ENCODE data around the gene TBC1D14. TPM values are rescaled to one million over a fixed set of nuclear protein-coding genes. Genes with fewer than 3 reads are reported as not detected.

The TBC1D14 gene
- total and polyA plus RNA-seq, 2 donors from 2014 or later, result 44.9 to 77.7 TPM

DNA sequence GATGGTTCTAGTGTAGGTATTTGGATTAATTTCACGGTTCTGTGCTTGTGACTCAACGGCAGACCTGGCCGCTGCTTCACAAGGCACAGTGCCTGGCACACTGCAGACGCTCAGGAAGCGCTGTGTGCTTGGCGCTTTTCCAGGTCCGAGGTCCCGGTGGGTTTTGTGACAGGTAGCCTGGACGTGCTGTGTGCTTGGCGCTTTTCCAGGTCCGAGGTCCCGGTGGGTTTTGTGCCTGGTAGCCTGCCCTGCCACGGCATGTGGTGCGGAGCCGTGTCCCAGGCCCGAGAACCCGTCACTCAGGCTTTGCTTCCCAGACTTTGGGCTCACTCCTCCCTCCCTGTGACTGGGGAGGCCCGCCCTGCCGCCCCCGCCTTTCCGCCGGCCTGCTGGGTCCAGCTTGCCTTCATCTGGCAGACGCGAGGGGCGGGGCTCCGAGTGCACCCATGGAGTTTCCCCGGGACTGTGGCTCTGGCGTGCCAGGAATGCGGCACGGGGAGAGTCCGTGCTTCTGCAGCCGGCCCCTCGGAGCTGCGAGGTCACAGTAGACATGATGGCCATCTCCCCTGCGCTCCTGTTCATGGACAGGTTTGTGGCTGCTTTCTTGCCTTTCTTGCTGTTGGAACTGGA lies 44.2 kb downstream of the TBC1D14 start:
- Histone ChIP-seq H3K27ac (ENCODE audit: low read depth in 2 of 2, low read length in 2 of 2) (peak overlapping the region; percentile 84), H3K36me3 (ENCODE audit: control insufficient read depth in 2 of 3, insufficient read depth in 3 of 3, low read length in 3 of 3) (no peaks in the 10 kb centered on the region), H3K27me3 (ENCODE audit: control insufficient read depth, insufficient read depth, low read length) (no peaks in the 10 kb centered on the region), H3K9ac (ENCODE audit: low read length in 3 of 3) (peak overlapping the region in 1 of 3 donors; percentile 51), H3K9me3 (ENCODE audit: control insufficient read depth in 2 of 3, insufficient read depth in 1 of 3, low read length in 3 of 3) (no peaks in the 10 kb centered on the region), H3K4me1 (ENCODE audit: control insufficient read depth in 2 of 3, insufficient read depth in 2 of 3, low read depth in 1 of 3, low read length in 3 of 3) (peaks cover 0 to 20% (median 19%) of the 10 kb centered on the region in 3 donors), H3K4me3 (ENCODE audit: low read length in 3 of 3) (peak overlapping the region in 2 of 3 donors; percentile 6 to 53)
- TF ChIP-seq, protein P1, sequence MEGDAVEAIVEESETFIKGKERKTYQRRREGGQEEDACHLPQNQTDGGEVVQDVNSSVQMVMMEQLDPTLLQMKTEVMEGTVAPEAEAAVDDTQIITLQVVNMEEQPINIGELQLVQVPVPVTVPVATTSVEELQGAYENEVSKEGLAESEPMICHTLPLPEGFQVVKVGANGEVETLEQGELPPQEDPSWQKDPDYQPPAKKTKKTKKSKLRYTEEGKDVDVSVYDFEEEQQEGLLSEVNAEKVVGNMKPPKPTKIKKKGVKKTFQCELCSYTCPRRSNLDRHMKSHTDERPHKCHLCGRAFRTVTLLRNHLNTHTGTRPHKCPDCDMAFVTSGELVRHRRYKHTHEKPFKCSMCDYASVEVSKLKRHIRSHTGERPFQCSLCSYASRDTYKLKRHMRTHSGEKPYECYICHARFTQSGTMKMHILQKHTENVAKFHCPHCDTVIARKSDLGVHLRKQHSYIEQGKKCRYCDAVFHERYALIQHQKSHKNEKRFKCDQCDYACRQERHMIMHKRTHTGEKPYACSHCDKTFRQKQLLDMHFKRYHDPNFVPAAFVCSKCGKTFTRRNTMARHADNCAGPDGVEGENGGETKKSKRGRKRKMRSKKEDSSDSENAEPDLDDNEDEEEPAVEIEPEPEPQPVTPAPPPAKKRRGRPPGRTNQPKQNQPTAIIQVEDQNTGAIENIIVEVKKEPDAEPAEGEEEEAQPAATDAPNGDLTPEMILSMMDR (IDR thresholded peaks at IDR 0.05; ENCODE audit: borderline replicate concordance, extremely low read depth, insufficient read depth), result no peak
- DNase-seq, result peak; percentile 78 to 97 (median 85)
- FAIRE-seq, result no peak
- intact Hi-C loops (cut with DNase I), result no loop called here

DNA sequence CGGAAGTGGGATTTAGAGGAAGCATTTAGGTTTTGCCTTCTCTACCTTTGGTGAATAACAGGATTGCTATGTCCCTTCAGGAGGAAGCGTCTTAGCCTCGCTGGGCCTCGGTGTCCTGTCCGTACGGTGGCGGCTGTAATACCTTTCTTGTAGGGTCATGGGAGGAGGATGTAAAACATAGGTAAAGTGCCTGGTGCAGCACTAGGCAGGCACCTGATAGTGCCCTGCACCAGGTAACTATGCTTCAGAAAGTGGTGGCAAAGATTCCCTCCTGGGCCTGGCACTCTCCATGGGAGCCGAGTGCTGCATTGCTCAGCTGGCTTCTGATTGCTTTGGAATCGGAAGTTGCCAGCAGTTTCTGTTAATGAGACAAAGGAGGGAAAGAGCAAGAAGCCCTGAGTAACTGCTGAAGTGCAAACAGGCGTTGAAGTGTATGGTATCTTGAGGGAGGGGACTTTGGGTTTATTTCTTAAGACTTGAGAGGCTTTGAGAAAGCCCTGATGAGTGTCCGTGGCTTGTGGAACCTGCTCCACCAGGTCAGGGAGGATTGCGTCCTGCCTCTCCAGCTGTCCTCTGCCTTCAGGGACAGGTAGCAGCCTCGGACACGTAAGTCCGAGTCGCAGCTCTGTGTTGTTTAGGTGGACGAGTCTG lies 45.8 kb downstream of the TBC1D14 start:
- Histone ChIP-seq H3K27me3 (ENCODE audit: control insufficient read depth, insufficient read depth, low read length) (no peaks in the 10 kb centered on the region), H3K4me1 (ENCODE audit: control insufficient read depth in 2 of 3, insufficient read depth in 2 of 3, low read depth in 1 of 3, low read length in 3 of 3) (peaks cover 0 to 20% (median 19%) of the 10 kb centered on the region in 3 donors), H3K9me3 (ENCODE audit: control insufficient read depth in 2 of 3, insufficient read depth in 1 of 3, low read length in 3 of 3) (no peaks in the 10 kb centered on the region), H3K4me3 (ENCODE audit: low read length in 3 of 3) (peak overlapping the region in 1 of 3 donors; percentile 17), H3K36me3 (ENCODE audit: control insufficient read depth in 2 of 3, insufficient read depth in 3 of 3, low read length in 3 of 3) (no peaks in the 10 kb centered on the region), H3K27ac (ENCODE audit: low read depth in 2 of 2, low read length in 2 of 2) (peak overlapping the region; percentile 84), H3K9ac (ENCODE audit: low read length in 3 of 3) (peak overlapping the region in 2 of 3 donors; percentile 10 to 58)
- intact Hi-C loops (cut with DNase I), result no loop called here
- DNase-seq (peak in 3 of 5 donors; percentile 44 to 51 (median 50)), FAIRE-seq (no peak)
- TF ChIP-seq, protein P1 (IDR thresholded peaks at IDR 0.05; ENCODE audit: borderline replicate concordance, extremely low read depth, insufficient read depth), result no peak

DNA sequence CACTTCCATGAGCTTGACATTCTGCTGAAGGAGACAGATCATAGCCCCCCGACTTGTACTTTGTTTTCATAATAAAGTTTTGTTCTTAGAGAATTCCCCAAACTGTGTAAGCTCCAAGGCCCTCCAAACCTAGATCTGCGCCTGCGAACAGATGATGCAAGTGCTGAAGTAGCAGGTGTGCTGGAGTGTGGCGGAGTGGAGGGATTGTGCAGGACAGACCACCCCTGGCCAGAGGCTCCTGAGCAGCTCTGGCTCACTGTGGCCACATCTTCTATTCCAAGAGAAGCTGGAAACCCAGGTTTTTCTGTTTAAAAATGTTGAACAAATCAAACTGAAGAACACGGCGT lies 46.4 kb downstream of the TBC1D14 start:
- FAIRE-seq (no peak), DNase-seq (peak in 2 of 5 donors; percentile 28 to 43)
- H3K27ac ChIP-seq (ENCODE audit: low read depth in 2 of 2, low read length in 2 of 2), result peak overlapping the region; percentile 54 to 71
- H3K9ac ChIP-seq (ENCODE audit: low read length in 3 of 3), result no peak overlapping the region
- intact Hi-C loops (cut with DNase I), result no loop called here
- H3K9me3 ChIP-seq (ENCODE audit: control insufficient read depth in 2 of 3, insufficient read depth in 1 of 3, low read length in 3 of 3), result no peaks in the 10 kb centered on the region
- no peak overlapping the region for H3K4me3 ChIP-seq (ENCODE audit: low read length in 3 of 3)
- H3K36me3 ChIP-seq (ENCODE audit: control insufficient read depth in 2 of 3, insufficient read depth in 3 of 3, low read length in 3 of 3), result no peaks in the 10 kb centered on the region
- peaks cover 0 to 20% (median 19%) of the 10 kb centered on the region in 3 donors for H3K4me1 ChIP-seq (ENCODE audit: control insufficient read depth in 2 of 3, insufficient read depth in 2 of 3, low read depth in 1 of 3, low read length in 3 of 3)
- TF ChIP-seq, protein P1 (IDR thresholded peaks at IDR 0.05; ENCODE audit: borderline replicate concordance, extremely low read depth, insufficient read depth), result no peak
- no peaks in the 10 kb centered on the region for H3K27me3 ChIP-seq (ENCODE audit: control insufficient read depth, insufficient read depth, low read length)

Measured in kidney (tissue), 14 donors.